Activated T-helper 9 cell treated with anti-CD3 and anti-CD28 coated beads, Interleukin-2, amount 50 U/mL, for 16 hours (primary cell): ENCODE results near the gene TAF10.

Source experiments
- DNase-seq: peaks from one replicate; pipeline ENCODE4 v3.0.0-alpha.2; 2020; ENCODE audit warnings: low read depth

Gene TAF10

DNA sequence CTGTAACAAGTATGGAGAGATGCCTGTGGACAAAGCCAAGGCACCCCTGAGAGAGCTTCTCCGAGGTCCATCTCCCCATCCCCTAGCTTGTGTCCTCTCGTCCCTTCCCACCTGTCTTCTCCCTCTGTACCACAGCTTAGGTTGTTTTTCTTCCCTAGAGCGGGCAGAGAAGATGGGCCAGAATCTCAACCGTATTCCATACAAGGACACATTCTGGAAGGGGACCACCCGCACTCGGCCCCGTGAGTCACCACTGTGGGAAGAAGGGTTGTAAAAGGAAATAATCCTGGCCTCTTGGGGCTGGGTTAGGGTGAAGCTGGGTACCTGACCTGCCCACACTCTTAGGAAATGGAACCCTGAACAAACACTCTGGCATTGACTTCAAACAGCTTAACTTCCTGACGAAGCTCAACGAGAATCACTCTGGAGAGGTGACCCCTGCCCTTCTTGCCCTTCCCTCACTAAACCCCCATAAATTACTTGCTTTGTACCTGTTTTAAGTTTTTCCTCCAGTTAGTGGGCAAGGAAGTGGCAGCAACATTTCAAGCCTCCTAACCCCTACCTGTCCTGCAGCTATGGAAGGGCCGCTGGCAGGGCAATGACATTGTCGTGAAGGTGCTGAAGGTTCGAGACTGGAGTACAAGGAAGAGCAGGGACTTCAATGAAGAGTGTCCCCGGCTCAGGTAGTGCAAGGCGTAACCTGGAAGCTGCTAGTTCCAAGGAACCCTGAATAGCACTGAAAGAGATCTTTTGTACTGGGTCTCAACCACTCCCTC lies 3.1 kb downstream of the TAF10 start:
- DNase-seq, result no peak

DNA sequence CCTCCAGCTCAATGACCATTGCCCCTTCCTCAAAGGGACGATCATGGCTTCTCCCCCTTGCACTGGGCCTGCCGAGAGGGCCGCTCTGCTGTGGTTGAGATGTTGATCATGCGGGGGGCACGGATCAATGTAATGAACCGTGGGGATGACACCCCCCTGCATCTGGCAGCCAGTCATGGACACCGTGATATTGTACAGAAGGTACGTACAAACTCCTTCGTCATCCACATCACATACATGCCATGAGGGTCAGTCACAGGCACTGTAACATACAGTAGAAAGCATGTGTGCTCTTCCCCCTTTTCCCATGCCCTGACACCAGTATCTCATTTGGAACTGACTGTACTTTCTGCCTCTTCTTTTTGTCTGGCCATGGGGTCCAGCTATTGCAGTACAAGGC lies 4.0 kb downstream of the TAF10 start:
- no peak for DNase-seq

DNA sequence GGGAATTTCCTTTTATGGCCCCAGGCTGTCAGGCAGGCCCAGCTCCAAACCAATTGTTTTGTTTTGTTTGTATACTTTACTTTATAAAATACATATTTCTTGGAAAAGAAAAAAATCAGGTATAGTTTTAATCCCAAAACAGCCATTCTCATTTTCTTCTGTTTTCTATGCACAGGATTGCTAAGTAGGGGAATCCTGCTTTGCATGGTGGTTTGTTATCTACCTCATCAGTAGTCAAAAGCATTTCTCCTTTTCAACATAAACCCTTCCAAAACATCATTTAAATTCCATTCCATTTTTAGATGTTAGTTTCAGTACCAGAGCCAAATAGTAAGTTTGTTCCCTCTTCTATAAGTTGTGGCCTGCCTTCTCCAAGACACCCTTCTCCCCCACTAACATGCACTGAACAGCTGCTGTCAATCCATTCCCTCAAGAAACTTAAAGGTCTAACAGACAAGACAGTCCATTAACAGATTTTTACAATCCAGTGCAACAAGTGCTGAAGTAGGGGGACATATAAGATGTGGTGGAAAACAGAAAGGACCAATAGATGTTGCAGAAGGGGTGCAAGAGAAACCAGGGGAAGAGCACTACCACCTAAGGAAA lies 4.7 kb downstream of the TAF10 start:
- no peak for DNase-seq

DNA sequence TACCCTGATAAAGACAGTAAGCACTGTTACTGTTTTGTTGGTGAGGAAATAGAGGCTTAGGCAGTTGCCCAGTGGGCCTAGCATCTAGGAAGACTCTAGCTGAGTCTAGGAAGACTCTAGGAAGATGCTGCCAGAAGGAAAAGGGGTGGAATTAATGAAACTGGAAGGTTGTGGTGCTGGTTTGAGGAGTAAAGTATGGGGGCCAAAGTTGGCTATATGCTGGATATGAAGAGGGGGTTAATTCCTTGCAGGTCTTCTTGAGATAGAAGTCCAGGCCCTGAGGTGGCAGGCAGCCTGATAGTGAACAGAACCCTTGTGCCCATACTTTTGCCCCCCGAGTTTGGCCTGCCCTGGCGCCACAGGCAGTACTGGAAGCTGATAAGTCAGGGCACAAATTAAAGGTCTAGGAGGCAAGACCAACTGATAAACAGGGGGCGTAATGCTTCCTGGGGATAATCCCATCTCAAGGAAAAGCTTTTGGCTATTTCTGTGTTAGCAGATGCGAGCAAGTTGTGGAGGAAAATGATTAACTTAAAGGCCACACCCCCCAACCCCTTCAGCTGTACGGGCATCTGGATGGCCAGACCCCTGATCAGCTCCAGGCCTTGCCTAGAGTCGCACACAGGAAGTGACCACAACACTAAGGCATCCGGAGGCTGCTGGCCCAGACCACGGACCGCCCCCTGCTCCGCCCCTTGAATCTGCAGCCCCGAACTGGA lies 5.4 kb downstream of the TAF10 start:
- peak; percentile 23 for DNase-seq

DNA sequence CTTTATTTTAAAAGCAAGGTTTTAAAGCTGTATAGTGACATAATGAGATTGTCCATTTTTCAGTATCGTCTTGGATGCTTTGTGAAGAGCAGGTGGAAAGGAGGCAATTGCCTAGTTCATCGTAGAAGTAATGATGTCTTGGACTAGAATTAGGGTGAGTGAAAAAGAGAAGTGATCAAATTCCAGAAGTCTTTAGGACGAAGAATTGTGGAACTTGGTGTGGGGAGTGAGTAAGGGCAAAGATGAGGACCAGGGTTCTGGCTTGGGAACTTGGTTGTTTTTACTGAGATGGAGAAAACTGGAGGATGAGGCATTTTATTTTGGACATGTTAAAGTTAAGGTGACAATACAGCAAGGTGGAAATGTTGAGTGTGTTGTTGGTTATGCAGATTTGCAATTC lies 7.2 kb downstream of the TAF10 start:
- DNase-seq, result no peak

DNA sequence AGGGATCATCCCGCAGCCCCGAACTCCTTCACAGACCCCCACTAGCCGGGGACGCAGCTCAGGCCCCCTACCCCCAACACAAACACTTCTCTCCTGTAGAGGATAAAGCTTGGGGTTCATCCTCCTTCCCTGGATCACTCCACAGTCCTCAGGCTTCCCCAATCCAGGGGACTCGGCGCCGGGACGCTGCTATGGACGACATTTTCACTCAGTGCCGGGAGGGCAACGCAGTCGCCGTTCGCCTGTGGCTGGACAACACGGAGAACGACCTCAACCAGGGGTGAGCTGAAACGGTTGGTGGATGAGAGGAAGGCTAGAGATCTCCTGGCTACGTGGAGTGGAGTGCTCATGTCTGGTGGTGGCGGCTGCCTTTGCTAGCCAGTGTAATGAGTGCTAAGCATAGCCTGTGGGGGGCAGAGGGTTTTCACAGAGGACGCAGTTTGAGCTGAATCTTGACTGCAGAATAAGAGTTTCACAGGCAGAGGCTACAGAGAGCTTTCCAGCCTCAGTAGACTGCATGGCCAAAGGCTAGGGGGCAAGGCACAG lies 7.9 kb downstream of the TAF10 start:
- DNase-seq, result peak; percentile 22

DNA sequence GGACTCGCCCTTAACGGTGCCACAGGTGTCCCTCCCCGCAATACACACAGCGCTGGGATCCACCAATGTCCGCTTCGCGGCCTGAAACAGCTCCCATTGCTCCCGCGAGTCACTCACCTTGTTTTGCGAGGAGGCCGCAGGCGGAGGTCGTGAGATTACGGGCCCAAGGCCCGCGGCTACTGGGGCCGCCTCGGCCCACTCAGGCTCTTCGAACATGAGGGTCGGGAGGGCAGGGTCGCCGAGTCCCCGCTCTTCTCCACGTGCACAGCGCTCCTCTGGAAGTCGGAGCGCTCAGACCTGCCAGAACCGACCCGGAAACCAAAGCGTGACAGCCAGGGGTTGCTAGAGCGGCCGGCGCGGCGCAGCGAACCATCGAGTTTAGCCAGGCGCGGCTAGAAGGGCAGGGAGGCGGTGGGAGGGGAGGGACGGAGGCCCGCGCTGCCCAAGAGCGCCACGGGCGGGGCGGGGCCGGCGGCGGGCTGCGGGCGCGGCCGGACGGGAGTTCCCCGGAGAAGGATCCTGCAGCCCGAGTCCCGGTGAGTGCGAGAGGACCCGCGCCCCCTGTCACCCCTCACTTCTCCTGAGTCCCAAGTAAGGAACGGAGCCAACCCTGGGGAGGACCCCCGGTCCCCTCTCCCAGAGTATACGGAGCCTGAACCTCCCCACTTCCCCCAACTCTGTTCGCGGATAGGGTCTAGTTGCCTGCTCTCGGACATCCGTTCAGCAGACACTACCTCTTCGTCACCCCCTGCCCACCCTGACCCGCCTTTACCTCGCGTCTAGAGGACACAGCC lies 8.5 kb downstream of the TAF10 start, which contains the start of the genes ILK and RRP8:
ILK (plus strand) TSS at position 488 of the 794 bp plus-strand sequence. CDS start 498 bp downstream, outside the sequence.
RRP8 (minus strand) TSS at position 330 of the 794 bp plus-strand sequence; CDS start at position 216, 114 bp downstream.
- DNase-seq, result peak; percentile 78

DNA sequence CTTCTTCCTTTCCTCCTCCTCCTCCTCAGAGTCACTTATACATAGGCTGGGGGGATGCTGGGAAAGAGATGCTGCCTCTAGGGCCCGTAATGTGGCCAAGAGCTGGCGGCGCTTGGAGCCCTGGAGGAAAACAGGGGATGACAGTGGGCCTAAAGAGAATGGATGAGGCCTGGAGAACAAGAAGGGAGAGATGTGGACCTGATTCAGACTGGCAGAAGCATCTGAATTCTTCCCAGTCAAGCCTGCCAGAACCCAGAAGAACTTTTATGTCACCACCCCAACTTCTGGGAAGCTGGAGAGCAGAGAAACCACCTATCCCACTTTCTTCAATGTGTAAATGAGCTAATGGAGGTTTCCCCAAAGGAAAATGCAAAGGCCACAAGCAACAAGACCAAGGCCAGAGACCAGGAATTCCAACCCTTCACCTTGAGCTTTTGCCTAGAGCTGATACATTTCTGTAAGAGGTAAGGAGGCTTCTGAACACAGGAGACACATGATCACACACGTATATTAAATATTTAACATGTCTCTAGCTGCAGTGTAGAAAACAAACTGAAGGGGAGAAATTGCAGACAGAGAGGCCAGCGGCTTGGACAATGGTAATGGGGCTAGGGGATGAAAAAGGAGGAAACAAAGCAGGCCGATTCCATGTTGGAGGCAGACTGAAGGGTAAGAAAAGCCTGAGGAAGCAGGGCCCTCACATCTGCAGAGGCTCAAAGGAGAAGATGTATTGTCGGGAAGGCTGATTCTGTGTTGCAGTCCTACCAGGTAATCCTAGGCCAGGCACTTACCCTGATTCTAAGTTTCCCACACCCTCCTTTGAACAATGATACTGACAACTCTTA lies 9.7 kb downstream of the TAF10 start:
- DNase-seq, result no peak

DNA sequence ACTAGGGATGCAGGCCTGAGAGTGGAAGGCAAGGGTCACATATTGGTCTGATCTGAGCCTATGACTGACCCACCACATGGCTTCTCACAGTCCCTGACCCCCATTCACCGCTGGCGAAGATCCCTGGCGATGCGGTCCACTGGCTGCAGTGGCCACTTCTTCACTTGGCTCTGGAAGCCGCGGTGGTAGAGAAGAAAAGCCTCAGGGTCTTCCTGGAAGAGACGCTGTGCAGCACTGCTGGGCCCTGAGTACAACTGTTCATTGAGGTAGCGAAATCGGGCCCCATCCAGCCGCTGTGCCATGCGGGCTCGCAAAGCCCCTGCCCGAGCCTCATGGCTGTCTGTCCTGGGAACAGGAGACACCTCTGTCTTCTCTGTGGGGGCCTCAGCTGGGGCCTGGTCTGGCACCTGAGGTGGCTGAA lies 11.0 kb downstream of the TAF10 start:
- DNase-seq, result no peak

DNA sequence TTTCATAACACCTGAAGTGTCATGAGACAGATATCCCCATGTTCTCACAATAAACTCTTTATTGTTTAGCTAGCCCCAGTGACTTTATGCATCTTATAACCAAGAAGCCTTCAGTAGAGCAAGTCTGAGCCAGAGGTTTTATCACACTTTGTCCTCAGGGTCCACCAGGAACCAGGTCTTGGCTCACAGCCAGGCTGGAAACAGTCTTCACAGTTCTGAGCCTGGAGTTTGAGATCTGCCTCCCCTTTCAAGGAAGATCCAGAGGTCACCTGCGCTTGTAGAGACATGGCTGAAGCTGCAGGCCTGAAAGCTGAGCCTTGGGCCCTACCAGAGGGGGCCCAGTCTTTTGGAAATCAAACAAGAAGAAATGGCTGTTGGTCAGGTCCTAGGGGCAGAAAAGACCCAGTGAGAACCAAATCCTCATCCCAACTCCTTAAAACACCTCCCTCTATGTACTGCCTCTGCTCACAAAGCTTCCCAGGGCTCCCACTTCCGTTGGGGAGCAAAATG lies 12.1 kb downstream of the TAF10 start:
- DNase-seq, result no peak

DNA sequence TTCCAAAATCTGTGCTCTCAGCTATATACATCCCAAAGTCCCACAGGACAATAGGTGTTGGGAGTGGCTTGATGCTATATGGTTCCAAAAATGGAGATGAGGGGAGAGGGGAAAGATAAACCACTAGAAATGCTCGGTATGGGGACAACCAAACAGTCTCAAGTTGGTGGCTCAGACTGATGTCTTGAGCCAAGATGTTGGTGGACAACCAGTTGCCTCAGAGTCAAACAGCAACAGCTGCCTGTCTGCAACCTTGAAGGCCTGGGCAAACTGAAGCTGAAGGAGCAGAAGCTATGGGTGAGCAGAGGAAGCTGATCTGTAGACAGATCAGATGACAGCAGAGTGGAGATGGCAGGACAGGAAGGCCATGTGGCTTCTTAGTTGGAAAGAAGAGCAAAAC lies 12.6 kb downstream of the TAF10 start:
- no peak for DNase-seq

DNA sequence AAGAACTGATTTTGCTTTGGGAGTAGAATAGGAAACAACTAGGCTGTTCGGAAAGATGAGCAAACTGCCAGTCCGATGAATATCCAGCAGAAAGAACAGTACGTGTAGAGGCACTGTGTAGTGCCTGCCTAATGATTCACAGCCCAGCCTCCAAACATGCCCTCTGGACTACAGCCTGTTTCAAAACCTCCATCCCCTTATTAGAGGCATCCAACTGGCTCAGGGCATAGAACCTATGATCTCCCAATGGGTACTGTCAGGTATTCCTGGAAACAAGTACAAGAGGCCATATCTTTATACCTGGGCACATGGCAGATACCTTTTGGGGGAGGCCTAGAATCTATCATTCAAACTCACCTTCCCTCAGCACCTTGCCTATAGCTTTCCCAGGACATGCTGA lies 13.5 kb downstream of the TAF10 start:
- DNase-seq, result no peak

DNA sequence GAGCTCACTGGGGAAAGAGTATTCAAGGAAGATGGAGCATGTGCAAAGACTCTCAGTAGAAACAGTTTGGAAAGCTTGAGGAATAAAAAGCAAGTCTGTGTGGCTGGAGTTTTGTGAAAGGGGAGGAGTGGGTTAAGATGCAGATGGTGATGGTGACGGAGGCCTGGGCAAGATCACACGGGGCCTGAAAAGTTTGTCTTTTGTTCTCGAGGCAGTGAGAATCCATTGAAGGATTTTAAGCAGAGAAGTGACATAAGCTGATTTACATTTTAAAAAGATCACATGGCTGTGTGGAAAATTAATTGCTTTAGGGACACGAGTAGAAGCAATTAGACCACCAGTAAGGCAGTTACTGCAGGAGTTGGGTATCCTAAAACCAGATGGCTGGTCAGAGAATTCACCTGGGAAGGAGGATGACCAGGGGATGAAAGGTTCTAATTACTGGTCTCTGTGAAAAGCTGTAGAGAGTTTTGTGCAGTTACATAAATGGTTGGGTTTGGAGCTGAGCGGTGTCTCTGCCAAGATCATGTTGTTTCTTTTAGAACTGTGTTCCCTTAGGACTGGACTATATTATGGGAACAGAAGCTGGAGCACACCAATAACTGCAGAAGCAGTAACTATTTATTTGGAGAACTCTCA lies 15.7 kb downstream of the TAF10 start:
- no peak for DNase-seq

DNA sequence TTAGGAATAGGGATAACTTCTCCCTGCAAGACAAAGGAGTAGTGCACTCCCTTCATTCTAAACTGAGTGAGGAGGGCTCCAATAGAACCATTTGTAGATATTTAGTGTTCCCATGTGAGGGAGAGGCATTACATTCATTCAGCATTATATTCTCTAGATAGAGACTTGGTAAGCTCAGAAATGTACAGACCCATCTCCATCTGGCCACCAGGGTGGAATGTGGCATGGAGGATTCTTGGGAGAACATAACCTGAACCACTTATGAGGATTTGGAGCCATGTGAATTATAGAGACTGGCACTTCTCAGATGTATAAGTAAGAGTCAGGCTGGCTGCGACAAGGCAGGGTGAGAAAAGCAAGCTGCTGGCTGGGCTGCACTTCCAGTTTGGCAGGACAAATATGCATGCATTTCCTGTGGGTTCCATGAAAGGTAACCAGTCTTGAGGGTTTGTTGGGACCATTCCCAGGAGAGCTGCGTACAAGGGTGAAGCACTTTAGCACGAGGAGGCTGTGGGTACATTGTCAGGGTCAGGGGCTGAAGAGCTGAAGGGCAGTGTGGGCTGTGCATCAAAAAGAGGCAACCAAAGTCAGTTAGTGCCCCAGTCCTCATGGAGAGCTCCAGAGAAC lies 17.8 kb downstream of the TAF10 start:
- no peak for DNase-seq

DNA sequence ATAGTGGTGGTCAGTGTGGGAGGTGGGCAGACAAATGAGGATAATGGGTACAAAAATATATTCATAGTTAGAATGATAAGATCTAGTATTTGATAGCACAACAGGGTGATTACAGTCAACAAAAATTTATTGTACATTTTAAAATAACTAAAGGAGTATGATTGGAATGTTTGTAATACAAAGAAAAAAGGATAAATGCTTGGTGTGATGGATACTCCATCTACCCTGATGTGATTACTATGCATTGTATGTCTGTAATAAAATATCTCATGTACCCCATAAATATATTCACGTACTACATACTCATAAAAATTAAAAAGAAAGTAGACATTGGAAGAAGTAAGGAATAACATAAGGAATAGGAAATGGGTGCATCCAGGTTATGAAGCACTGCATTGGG lies 24.0 kb downstream of the TAF10 start:
- no peak for DNase-seq

DNA sequence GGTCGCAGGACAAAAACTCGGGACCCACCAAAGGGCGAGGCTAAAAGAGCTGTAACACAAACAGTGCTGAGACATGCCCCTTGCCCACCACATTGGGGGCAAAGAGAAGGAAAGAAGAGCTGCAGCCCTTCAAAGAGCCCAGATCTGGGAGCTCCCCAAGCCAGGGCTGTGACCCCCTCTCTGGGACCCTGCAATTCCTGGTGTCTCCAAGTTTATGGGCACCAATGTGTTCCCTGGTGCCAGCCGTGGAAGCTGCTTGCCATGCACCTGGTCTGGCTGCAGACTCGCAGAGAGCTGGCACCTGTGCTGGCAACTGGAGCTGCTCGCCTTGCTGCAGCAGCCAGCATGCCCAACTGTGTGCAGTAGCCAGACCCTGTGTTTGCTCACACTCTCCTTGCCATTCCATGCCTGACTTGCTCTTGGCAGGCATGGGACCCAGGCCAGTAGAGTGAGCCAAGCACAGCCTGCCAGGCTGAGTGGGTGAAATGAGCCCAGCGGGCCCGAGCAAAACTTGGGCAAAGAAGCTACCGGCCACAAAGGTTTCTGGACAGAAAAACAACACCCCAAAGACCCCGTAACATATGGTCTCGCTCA lies 24.6 kb downstream of the TAF10 start:
- DNase-seq, result no peak

DNA sequence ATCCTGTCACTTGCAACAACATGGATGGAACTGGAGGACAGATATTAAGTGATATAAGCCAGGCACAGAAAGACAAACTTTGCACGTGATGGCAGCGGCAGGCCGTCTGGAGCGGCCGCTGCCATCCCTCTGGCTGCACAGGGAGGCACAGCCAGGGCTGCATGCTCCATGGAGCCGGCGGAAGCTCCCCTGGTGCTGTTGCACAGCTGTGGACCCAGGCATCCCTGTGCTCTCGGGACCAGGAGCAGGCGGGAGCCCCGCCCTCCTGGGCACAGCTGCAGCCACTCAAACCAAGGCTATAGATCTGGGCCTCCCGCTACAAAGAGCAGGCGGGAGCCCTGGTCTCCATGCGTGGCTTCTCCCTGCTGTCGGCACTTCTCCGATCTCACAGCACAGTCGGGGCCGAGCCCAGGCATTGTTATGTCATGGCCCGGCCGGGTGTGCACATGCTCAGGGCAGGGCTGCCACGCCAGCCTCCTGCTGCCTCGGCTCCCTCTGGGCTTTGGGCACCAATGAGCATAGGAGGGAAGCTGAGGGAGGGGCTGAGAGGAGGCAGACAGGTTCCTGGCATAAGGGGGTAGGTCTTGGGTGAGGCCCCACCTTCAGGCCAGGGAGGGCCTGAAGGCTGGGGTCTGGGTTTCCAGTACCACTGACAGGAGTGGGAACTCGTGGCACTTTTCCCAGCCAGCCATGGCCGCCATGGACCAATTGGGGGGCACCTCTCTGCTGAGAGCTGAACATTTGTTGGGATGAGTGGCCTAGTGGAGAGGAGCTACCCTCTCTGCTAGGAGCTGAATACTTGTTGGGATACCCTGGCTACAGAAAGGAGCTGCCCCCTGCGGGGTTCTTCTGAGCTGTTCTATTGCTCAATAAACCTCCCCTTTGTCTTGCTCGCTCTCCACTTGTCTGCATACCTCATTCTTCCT lies 25.3 kb downstream of the TAF10 start:
- no peak for DNase-seq

DNA sequence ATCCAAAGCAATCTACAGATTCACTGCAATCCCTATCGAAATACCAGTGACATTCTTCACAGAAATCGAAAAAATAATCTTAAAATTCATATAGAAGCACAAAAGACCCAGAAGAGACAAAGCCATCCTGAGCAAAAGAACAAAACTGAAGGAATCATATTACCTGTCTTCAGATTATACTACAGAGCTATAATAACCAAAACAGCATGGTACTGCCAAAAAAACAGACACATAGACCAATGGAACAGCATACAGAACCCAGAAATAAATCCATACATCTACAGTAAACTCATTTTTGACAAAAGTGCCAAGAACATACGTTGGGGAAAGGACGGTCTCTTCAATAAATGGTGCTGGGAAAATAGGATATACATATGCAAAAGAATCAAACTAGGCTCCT lies 27.5 kb downstream of the TAF10 start:
- no peak for DNase-seq
